HG02943 (cell line): Measurements from ENCODE around the gene NEDD4.
"Not testable (repeated sequence)": the region's sequence is repeated elsewhere in the genome, so short reads cannot be mapped to it uniquely, and the experiment has no call there.

Source experiments
- ATAC-seq: cut with Tn5 transposase; IDR thresholded peaks from one replicate; pipeline ENCODE4 v1.9.1; 2021; ENCODE audit warnings: mild to moderate bottlenecking, low read depth, moderate library complexity; ENCODE audit not compliant: unreplicated experiment

NEDD4 gene

GRCh38 chr15:55993111-55993803, at the start of gene NEDD4:
Gene NEDD4 (minus strand): TSS chr15:55993612. CDS start chr15:55993555, 57 bp downstream.
- peak; percentile 87 for ATAC-seq

- no peak for ATAC-seq
Observed at GRCh38 chr15:56042498-56042897, 49.1 kb upstream of the NEDD4 start.

GRCh38 chr15:56042031-56042430, 48.6 kb upstream of the NEDD4 start:
- no peak for ATAC-seq

GRCh38 chr15:56040081-56041035, 46.9 kb upstream of the NEDD4 start:
- ATAC-seq: no peak

- ATAC-seq: no peak
Observed at GRCh38 chr15:56038707-56039106, 45.3 kb upstream of the NEDD4 start.

GRCh38 chr15:56038015-56038414, 44.6 kb upstream of the NEDD4 start:
- no peak for ATAC-seq

- ATAC-seq: no peak
Observed at GRCh38 chr15:56036546-56037067, 43.2 kb upstream of the NEDD4 start.

- ATAC-seq: no peak
Observed at GRCh38 chr15:56035166-56035565, 41.8 kb upstream of the NEDD4 start.

- ATAC-seq: no peak
Observed at GRCh38 chr15:56034514-56034913, 41.1 kb upstream of the NEDD4 start.

- no peak for ATAC-seq
Observed at GRCh38 chr15:56032373-56032772, 39.0 kb upstream of the NEDD4 start.

- no peak for ATAC-seq
Observed at GRCh38 chr15:56031836-56032235, 38.4 kb upstream of the NEDD4 start.

GRCh38 chr15:56031402-56031801, 38.0 kb upstream of the NEDD4 start:
- no peak for ATAC-seq

GRCh38 chr15:56028430-56028829, 35.0 kb upstream of the NEDD4 start:
- no peak for ATAC-seq

- not testable (repeated sequence) for ATAC-seq
Observed at GRCh38 chr15:56023160-56023559, 29.7 kb upstream of the NEDD4 start.

- ATAC-seq: no peak
Observed at GRCh38 chr15:56019819-56020486, 26.5 kb upstream of the NEDD4 start.

GRCh38 chr15:56019060-56019793, 25.8 kb upstream of the NEDD4 start:
- no peak for ATAC-seq

GRCh38 chr15:56017920-56018319, 24.5 kb upstream of the NEDD4 start:
- ATAC-seq: no peak

GRCh38 chr15:56017511-56017910, 24.1 kb upstream of the NEDD4 start:
- ATAC-seq: no peak

- no peak for ATAC-seq
Observed at GRCh38 chr15:56016281-56016680, 22.9 kb upstream of the NEDD4 start.

GRCh38 chr15:56014677-56015076, 21.3 kb upstream of the NEDD4 start:
- ATAC-seq: no peak
